IPS DF 6.9 (cell line): ENCODE measurements around the gene SOX3.

Source experiments
- DNase-seq: peaks from one replicate; pipeline ENCODE4 v3.0.0-alpha.2; 2013; ENCODE audit warnings: low read depth, low spot score
- H3K27ac ChIP-seq: one replicate; pipeline ENCODE4 v1.5.1; 2013; ENCODE audit warnings: low read length, control low read depth
- H3K27me3 ChIP-seq: 2 replicates; pipeline ENCODE4 v1.6.1; 2013; ENCODE audit warnings: mild to moderate bottlenecking, low read length; ENCODE audit not compliant: control insufficient read depth, insufficient read depth
- H3K36me3 ChIP-seq: 2 replicates; pipeline ENCODE4 v1.6.1; 2013; ENCODE audit warnings: low read length; ENCODE audit not compliant: control insufficient read depth, insufficient read depth
- H3K4me1 ChIP-seq: 2 replicates; pipeline ENCODE4 v1.6.1; 2013; ENCODE audit warnings: low read length; ENCODE audit not compliant: control insufficient read depth, insufficient read depth
- H3K4me3 ChIP-seq: 2 replicates; pipeline ENCODE4 v1.5.1; 2013; ENCODE audit warnings: mild to moderate bottlenecking, low read length
- H3K9me3 ChIP-seq: 2 replicates; pipeline ENCODE4 v1.6.1; 2013; ENCODE audit warnings: low read length, inconsistent platforms; ENCODE audit not compliant: control insufficient read depth, insufficient read depth
- WGBS: extraction: QIAGEN DNeasy Blood & Tissue Kit; methylation state at CpG from one replicate; pipeline ENCODE4 v1.1.7; 2013; ENCODE audit warnings: mixed read lengths, missing lambda C conversion rate; ENCODE audit not compliant: insufficient read length, insufficient coverage; 5-methylcytosine and 5-hydroxymethylcytosine counted together

SOX3 gene

DNA sequence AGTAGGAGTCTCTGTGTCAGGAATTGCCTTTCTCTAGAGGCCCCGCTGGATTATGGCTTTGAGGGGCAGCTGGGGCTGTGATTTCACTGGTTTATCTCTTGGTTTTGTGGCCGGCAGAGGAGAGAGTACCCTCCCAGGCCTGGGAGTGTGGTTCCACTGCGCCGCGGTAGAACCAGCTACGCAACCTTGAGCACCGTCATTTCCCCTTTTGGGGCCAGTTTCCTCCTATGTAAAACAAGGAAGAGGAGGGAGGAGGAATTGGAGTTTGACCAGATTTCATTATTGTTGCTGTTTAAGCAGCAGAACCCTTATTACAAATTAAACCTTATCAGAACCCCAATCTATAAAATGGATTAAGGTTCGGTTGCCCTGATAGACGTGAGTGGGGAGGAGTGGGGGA, 4.4 kb downstream of the SOX3 start:
- Histone ChIP-seq H3K4me1 (no peaks in the 10 kb centered on the region), H3K27me3 (peaks cover 4% of the 10 kb centered on the region; the same call in 1 of the 2 replicates), H3K4me3 (no peak overlapping the region), H3K9me3 (no peaks in the 10 kb centered on the region), H3K27ac (no peak overlapping the region), H3K36me3 (no peaks in the 10 kb centered on the region)
- DNase-seq: no peak
- WGBS: no CpG with 5 or more reads among the region's 9 CpGs

DNA sequence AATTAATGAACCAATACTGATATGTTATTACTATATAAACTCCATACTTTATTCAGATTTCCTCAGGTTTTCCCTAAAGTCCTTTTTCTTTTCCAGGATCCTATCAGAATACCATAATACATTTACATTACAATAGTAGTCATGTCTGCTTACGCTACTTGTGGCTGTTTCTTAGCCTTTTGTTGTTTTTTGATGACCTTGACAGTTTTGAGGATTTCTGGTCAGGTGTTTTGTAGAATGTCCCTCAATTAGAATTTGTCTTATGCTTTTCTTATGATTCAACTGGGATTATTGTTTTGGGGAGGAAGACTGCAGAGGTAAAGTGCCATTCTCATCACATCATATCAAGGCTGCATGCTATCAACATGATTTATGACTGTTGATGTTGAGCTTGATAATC, 9.1 kb downstream of the SOX3 start:
- no CpG with 5 or more reads among the region's 1 CpG for WGBS

GRCh38 chrX:140492066-140492994, 12.5 kb downstream of the SOX3 start:
- no peaks in the 10 kb centered on the region for H3K27me3 ChIP-seq
- H3K9me3 ChIP-seq: no peaks in the 10 kb centered on the region
- no peak for DNase-seq
- H3K4me1 ChIP-seq: no peaks in the 10 kb centered on the region
- H3K36me3 ChIP-seq: no peaks in the 10 kb centered on the region
- no peak overlapping the region for H3K27ac ChIP-seq
- no peak overlapping the region for H3K4me3 ChIP-seq
- WGBS: no CpG with 5 or more reads among the region's 4 CpGs

More for the DNA sequence above, 9.1 kb downstream of the SOX3 start:
- Histone ChIP-seq H3K9me3 (no peaks in the 10 kb centered on the region), H3K27me3 (no peaks in the 10 kb centered on the region), H3K36me3 (no peaks in the 10 kb centered on the region), H3K4me3 (no peak overlapping the region), H3K27ac (no peak overlapping the region), H3K4me1 (no peaks in the 10 kb centered on the region)
- DNase-seq: no peak

GRCh38 chrX:140480765-140481164, 24.1 kb downstream of the SOX3 start:
- DNase-seq: no peak
- H3K27ac ChIP-seq: no peak overlapping the region
- H3K27me3 ChIP-seq: no peaks in the 10 kb centered on the region
- H3K4me1 ChIP-seq: no peaks in the 10 kb centered on the region
- no peak overlapping the region for H3K4me3 ChIP-seq
- no peaks in the 10 kb centered on the region; the same call in 1 of the 2 replicates for H3K9me3 ChIP-seq
- no peaks in the 10 kb centered on the region for H3K36me3 ChIP-seq

DNA sequence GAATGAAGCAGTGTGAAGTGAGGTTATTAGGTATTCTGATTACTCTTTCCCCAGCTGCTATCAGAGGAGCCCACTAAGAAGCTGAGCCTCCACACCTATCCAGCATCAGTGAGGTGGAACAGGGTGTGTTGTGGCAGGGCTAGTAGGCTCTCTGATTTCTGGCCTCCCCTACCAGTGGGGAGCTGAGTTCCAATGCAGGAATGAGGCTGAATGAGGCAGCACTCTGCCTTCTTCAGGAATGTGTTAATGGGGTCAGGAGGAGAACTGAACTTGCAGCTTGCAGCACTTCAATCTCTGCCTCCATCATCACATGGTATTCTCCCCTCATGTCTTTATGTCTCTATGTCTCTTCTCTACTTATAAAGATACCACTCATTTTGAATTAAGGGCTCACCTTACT, 26.9 kb downstream of the SOX3 start:
- no peaks in the 10 kb centered on the region for H3K27me3 ChIP-seq

GRCh38 chrX:140475025-140475424, 29.8 kb downstream of the SOX3 start:
- H3K9me3 ChIP-seq: no peaks in the 10 kb centered on the region; the same call in 1 of the 2 replicates
- no peaks in the 10 kb centered on the region for H3K4me1 ChIP-seq
- H3K27me3 ChIP-seq: no peaks in the 10 kb centered on the region
- no peak overlapping the region for H3K27ac ChIP-seq
- H3K4me3 ChIP-seq: no peak overlapping the region
- no peaks in the 10 kb centered on the region for H3K36me3 ChIP-seq
- DNase-seq: no peak

More for the DNA sequence above, 26.9 kb downstream of the SOX3 start:
- H3K9me3 ChIP-seq: no peaks in the 10 kb centered on the region; the same call in 1 of the 2 replicates
- no peak overlapping the region for H3K4me3 ChIP-seq
- no peaks in the 10 kb centered on the region for H3K36me3 ChIP-seq
- no peaks in the 10 kb centered on the region for H3K4me1 ChIP-seq
- no peak overlapping the region for H3K27ac ChIP-seq
- no peak for DNase-seq

DNA sequence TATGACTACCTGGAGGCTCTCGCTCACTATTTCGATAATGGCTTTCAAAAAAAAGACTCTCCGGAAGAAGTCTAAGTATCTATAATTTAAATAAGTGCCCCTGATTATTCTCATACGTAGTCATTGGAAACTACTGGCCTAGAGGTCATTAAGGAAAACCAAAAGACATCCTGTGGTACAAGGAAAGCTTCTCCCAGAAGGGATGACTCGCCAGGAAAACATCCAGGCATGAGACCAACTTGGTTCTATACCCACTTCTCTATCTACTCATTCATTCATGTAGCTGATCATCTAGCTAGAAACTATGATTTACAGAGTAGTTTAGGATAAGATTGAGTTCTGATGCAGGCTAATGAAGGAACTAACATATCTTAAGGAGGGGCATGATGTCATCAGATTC, 37.7 kb downstream of the SOX3 start:
- no peak for DNase-seq
- H3K9me3 ChIP-seq: no peaks in the 10 kb centered on the region
- H3K4me1 ChIP-seq: no peaks in the 10 kb centered on the region
- no peak overlapping the region for H3K27ac ChIP-seq
- H3K36me3 ChIP-seq: no peaks in the 10 kb centered on the region
- no peaks in the 10 kb centered on the region for H3K27me3 ChIP-seq
- H3K4me3 ChIP-seq: no peak overlapping the region
- WGBS: no CpG with 5 or more reads among the region's 5 CpGs
